PFSK-1 (cell line): ENCODE data around the gene ONECUT3.

ENCODE experiments used
- FOXP2 ChIP-seq: optimal IDR thresholded peaks from 2 replicates; pipeline ENCODE3; 2011; ENCODE audit warnings: borderline replicate concordance, control low read depth, inconsistent platforms; ENCODE audit not compliant: insufficient read depth; ENCODE audit errors: extremely low read length, extremely low read depth
- POLR2AphosphoS5 ChIP-seq: IDR thresholded peaks from 2 replicates; pipeline ENCODE4 v1.6.1; 2012; ENCODE audit warnings: low read depth, mild to moderate bottlenecking, control low read depth, low read length, moderate library complexity
- SIN3A ChIP-seq: IDR thresholded peaks from 2 replicates; pipeline ENCODE4 v1.6.1; 2012; ENCODE audit warnings: mild to moderate bottlenecking, low read length, moderate library complexity, borderline replicate concordance; ENCODE audit not compliant: insufficient read depth
- TAF1 ChIP-seq: IDR thresholded peaks from 2 replicates; pipeline ENCODE4 v1.6.1; 2012; ENCODE audit warnings: low read length, control low read depth, borderline replicate concordance; ENCODE audit not compliant: insufficient read depth
- TF ChIP-seq, protein P1 (sequence below), 2 experiments: IDR thresholded peaks; 2 replicates each; pipeline versions ENCODE4 v1.6.1 to v1.8.0; 2011 to 2012; ENCODE audit warnings: low read depth in 2 of 2, low read length in 2 of 2, control low read depth in 1 of 2, inconsistent platforms in 1 of 2, mild to moderate bottlenecking in 1 of 2, moderate library complexity in 1 of 2; ENCODE audit not compliant: insufficient read depth in 1 of 2

Gene ONECUT3

GRCh38 chr19:1774989-1775772 is 21.9 kb downstream of the ONECUT3 start:
- TF ChIP-seq, protein P1, sequence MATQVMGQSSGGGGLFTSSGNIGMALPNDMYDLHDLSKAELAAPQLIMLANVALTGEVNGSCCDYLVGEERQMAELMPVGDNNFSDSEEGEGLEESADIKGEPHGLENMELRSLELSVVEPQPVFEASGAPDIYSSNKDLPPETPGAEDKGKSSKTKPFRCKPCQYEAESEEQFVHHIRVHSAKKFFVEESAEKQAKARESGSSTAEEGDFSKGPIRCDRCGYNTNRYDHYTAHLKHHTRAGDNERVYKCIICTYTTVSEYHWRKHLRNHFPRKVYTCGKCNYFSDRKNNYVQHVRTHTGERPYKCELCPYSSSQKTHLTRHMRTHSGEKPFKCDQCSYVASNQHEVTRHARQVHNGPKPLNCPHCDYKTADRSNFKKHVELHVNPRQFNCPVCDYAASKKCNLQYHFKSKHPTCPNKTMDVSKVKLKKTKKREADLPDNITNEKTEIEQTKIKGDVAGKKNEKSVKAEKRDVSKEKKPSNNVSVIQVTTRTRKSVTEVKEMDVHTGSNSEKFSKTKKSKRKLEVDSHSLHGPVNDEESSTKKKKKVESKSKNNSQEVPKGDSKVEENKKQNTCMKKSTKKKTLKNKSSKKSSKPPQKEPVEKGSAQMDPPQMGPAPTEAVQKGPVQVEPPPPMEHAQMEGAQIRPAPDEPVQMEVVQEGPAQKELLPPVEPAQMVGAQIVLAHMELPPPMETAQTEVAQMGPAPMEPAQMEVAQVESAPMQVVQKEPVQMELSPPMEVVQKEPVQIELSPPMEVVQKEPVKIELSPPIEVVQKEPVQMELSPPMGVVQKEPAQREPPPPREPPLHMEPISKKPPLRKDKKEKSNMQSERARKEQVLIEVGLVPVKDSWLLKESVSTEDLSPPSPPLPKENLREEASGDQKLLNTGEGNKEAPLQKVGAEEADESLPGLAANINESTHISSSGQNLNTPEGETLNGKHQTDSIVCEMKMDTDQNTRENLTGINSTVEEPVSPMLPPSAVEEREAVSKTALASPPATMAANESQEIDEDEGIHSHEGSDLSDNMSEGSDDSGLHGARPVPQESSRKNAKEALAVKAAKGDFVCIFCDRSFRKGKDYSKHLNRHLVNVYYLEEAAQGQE (IDR thresholded peaks at IDR 0.05; ENCODE audit: insufficient read depth in 1 of 2, low read depth in 2 of 2, low read length in 2 of 2): no peak
- TF ChIP-seq SIN3A (no peak), FOXP2 (peak; percentile 25), TAF1 (no peak), POLR2AphosphoS5 (no peak)

- no peak for TF ChIP-seq POLR2AphosphoS5
- TF ChIP-seq SIN3A: no peak
- TF ChIP-seq FOXP2: no peak
- TF ChIP-seq, protein P1 (IDR thresholded peaks at IDR 0.05; ENCODE audit: insufficient read depth in 1 of 2, low read depth in 2 of 2, low read length in 2 of 2): no peak
- TF ChIP-seq TAF1: no peak
Measured at GRCh38 chr19:1775951-1776605, 22.8 kb downstream of the ONECUT3 start.

DNA sequence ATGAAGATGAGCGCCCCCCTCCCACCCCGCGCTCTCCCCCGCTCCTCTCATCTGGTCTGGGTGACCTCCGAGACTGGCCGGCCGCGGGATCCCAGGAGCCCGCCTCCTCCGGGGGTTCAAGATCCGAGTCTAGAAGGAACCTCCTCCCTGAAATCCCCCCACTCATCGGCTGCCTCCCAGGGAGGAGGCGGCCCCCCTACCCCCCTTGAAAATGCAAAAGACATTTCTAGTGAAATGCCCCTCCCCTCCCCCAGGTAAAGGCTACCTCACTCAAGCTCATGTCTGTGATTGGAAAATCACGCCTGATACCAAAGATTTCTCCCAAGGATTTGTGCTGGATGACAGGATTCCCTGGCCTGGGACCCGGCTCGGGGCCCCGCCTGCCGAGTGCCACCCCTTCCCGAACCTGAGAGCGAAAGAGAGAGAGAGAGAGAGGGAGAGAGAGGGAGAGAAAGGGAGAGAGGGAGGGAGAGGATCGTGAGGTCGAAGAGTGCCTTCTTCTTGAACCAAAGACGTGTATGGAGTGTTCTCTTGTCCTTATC is 23.4 kb downstream of the ONECUT3 start:
- TF ChIP-seq SIN3A (no peak), TAF1 (no peak), POLR2AphosphoS5 (no peak), FOXP2 (no peak)
- TF ChIP-seq, protein P1 (IDR thresholded peaks at IDR 0.05; ENCODE audit: insufficient read depth in 1 of 2, low read depth in 2 of 2, low read length in 2 of 2): no peak

DNA sequence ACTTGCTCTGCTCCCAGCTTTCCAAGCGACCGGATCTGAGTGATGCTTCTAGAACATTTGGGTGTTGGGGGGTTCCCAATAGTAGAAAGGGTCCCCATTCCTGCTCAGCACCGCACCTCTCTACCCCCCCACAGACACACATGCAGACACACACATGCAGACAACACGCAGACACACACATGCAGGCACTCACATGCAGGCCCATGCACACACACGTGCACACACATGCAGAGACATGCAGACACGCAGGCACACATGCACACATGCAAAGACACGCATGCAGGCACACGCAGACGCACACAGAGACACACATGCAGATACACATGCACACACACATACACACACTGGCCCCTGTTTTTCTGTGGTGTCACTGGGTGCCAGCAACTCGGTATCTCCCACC is 23.8 kb downstream of the ONECUT3 start:
- TF ChIP-seq, protein P1 (IDR thresholded peaks at IDR 0.05; ENCODE audit: insufficient read depth in 1 of 2, low read depth in 2 of 2, low read length in 2 of 2): no peak
- TF ChIP-seq SIN3A (no peak), TAF1 (no peak), FOXP2 (no peak), POLR2AphosphoS5 (no peak)
